WERI-Rb-1 (cell line): ENCODE measurements around the gene RTN4RL1.

Source experiments
- DNase-seq: peaks from one replicate; pipeline ENCODE4 v3.0.0-alpha.2; 2020
- H3K27ac ChIP-seq: fragments of 250-450 bp; sonication (Bioruptor Pico); 2 replicates; pipeline ENCODE4 v1.5.1; 2020; ENCODE audit warnings: mild to moderate bottlenecking, moderate library complexity
- H3K27me3 ChIP-seq: fragments of 250-450 bp; sonication (Bioruptor Pico); 2 replicates; pipeline ENCODE4 v1.5.1; 2021; ENCODE audit warnings: mild to moderate bottlenecking, low read depth, moderate library complexity; ENCODE audit not compliant: insufficient read depth, severe bottlenecking
- H3K36me3 ChIP-seq: fragments of 250-450 bp; sonication (Bioruptor Pico); 2 replicates; pipeline ENCODE4 v1.5.1; 2020; ENCODE audit warnings: mild to moderate bottlenecking, moderate library complexity
- H3K4me3 ChIP-seq: 2 replicates; pipeline ENCODE4 v1.5.1; 2011; ENCODE audit warnings: low read depth, mild to moderate bottlenecking, control low read depth, low read length
- H3K9me3 ChIP-seq: fragments of 250-450 bp; sonication (Bioruptor Pico); 2 replicates; pipeline ENCODE4 v1.5.1; 2021; ENCODE audit warnings: mild to moderate bottlenecking, moderate library complexity; ENCODE audit not compliant: severe bottlenecking
- TF ChIP-seq, protein P1 (sequence below): IDR thresholded peaks from 2 replicates; pipeline ENCODE4 v1.5.1; 2011; ENCODE audit warnings: low read depth, mild to moderate bottlenecking, control low read depth, inconsistent platforms, low read length

Gene RTN4RL1

DNA sequence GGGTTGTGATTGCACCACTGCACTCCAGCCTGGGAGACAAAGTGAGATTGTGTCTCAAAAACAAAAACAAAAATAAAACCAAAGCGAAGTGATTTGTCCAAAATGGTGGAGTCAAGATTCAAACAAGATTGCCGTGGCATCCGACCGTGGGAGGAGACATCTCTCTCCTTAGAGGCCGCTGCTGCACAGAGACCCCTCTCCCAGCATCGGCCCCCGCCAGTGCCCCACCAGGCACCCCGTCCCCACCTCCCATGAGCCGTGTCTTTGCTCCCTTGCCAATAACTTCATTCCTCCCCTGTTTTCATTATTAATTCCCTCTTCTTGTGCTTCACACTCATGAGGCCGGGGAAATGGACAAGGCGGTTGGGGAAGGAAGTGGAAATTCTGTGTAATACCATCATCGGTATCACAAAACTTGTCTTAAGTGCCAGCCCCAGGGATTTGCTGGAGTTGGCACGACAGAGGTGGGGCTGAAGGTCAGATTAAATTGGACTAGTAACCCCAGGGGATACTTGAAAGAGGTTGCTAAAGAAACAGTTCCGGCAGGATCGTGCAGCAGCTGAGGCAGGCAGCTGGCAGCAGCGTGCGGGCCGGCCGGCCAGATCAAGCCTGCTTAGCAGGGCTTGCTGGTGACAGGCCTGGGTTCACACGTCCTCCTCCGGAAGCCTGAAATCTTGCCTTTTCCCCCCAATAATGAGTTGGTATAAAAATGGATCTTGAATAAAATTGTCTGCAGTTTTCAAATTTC is 66.8 kb downstream of the RTN4RL1 start:
- DNase-seq, result no peak
- Histone ChIP-seq H3K27ac (no peak overlapping the region), H3K4me3 (no peak overlapping the region), H3K9me3 (no peaks in the 10 kb centered on the region), H3K27me3 (no peaks in the 10 kb centered on the region), H3K36me3 (no peaks in the 10 kb centered on the region)
- TF ChIP-seq, protein P1, sequence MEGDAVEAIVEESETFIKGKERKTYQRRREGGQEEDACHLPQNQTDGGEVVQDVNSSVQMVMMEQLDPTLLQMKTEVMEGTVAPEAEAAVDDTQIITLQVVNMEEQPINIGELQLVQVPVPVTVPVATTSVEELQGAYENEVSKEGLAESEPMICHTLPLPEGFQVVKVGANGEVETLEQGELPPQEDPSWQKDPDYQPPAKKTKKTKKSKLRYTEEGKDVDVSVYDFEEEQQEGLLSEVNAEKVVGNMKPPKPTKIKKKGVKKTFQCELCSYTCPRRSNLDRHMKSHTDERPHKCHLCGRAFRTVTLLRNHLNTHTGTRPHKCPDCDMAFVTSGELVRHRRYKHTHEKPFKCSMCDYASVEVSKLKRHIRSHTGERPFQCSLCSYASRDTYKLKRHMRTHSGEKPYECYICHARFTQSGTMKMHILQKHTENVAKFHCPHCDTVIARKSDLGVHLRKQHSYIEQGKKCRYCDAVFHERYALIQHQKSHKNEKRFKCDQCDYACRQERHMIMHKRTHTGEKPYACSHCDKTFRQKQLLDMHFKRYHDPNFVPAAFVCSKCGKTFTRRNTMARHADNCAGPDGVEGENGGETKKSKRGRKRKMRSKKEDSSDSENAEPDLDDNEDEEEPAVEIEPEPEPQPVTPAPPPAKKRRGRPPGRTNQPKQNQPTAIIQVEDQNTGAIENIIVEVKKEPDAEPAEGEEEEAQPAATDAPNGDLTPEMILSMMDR, result no peak

DNA sequence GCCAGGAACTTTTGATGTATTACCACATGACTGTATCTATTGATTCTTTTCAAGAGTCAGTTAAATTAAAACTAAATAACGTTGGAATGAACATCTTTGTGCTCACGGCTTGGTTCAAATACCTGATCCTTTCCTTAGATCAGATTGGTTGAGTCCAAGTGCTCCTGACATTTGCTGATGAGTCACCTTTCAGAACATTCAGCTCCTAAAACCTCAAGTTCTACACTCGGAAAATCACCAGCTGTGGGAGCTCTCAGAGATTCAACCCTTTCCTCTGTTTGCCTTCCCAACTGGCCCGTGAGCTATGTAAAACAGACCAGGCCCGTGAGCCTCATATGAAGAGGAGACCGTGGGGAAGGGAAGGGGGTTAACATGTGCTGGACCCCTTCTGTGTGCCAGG is 68.1 kb downstream of the RTN4RL1 start:
- Histone ChIP-seq H3K27me3 (no peaks in the 10 kb centered on the region), H3K4me3 (no peak overlapping the region), H3K27ac (no peak overlapping the region), H3K36me3 (no peaks in the 10 kb centered on the region), H3K9me3 (no peaks in the 10 kb centered on the region)
- TF ChIP-seq, protein P1, result no peak
- DNase-seq, result no peak

DNA sequence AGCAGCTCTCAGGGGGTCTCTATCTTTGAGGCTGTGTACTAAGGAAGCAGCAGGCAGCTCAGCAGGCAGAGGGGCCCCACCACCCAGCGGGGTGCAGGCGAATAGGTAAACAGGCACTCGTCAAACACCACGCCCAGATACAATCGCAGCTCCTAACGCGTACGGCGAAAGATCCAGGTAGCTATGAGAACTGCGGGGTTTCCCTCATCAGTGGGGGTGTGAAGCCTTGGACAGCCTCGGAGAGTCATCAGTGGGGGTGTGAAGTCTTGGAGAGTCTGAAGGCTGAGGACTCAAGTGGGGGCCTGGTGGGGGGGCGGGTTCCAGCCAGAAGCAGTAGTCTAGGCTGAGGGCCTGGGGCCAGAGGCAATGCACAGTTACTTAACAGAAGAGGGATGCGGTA is 69.0 kb downstream of the RTN4RL1 start:
- no peak for DNase-seq
- H3K36me3 ChIP-seq, result no peaks in the 10 kb centered on the region
- no peak overlapping the region for H3K27ac ChIP-seq
- no peaks in the 10 kb centered on the region for H3K27me3 ChIP-seq
- TF ChIP-seq, protein P1, result no peak
- H3K4me3 ChIP-seq, result no peak overlapping the region
- no peaks in the 10 kb centered on the region for H3K9me3 ChIP-seq

DNA sequence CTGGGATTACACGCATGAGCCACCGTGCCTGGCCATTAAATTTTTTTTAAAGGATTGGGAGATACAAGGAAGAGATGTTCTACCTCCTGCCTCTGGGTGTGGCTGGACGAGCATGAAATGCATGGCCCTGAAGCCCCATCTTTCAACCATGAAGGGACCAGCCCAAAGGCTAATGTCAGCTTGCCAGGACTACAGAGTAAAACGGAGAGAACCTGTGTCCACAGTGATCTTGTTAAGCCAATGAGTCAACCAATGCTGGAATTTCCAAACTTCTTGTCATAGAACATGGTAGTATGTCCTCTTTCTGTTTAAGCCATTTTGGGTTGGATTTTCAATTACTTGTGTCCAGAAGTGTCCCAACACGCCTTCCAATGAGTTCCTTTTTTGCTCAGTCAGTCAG is 71.3 kb downstream of the RTN4RL1 start:
- TF ChIP-seq, protein P1, result no peak

DNA sequence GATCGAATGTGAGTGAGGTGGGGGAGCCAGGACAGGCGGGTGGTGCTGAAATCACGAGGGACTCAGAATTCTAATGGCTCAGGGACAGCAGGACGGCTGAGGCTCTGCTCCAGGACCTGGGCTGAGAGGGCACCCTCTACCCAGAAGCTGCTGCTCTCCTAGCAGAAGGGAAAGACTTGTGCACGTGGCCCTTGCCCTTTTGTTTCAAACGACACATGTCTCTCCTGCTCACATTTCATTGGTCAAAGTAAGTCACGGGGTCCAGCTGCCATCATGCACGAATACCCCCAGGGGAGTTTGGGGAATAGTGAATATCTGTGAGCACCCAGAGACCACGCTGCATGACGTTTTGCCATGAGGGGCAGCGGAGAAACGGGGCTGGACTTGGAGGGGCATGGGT is 73.2 kb downstream of the RTN4RL1 start:
- Histone ChIP-seq H3K9me3 (no peaks in the 10 kb centered on the region), H3K4me3 (no peak overlapping the region), H3K27me3 (no peaks in the 10 kb centered on the region), H3K36me3 (no peaks in the 10 kb centered on the region), H3K27ac (no peak overlapping the region)
- DNase-seq, result no peak
- TF ChIP-seq, protein P1, result no peak

More for the DNA sequence above, 71.3 kb downstream of the RTN4RL1 start:
- Histone ChIP-seq H3K36me3 (no peaks in the 10 kb centered on the region), H3K27me3 (no peaks in the 10 kb centered on the region), H3K4me3 (no peak overlapping the region), H3K9me3 (no peaks in the 10 kb centered on the region), H3K27ac (no peak overlapping the region)
- no peak for DNase-seq

DNA sequence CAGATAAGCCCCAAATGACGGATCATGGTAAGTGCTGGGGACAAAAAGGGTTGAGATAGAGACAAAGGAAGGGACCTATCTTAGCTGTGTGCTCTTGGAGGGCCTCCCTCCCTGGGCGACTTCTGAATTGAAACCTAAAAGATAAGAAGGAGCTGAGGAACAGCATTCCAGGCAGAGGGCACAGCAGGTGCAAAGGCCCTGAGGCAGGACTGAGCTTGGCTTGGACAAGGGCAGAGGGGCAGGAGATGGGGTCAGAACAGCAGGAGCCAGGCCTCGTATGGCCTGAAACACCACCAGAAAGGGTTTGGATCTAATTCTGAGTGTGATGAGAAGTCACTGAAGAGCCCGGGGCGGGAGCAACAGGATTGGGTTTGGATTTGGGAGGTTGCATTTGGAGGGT is 75.4 kb downstream of the RTN4RL1 start:
- H3K27ac ChIP-seq, result no peak overlapping the region
- no peaks in the 10 kb centered on the region for H3K27me3 ChIP-seq
- no peak overlapping the region for H3K4me3 ChIP-seq
- TF ChIP-seq, protein P1, result no peak
- DNase-seq, result no peak
- no peaks in the 10 kb centered on the region for H3K36me3 ChIP-seq
- H3K9me3 ChIP-seq, result no peaks in the 10 kb centered on the region
